H54 (cell line): ENCODE measurements around the gene LRP5.

Source experiments
- DNase-seq: peaks from one replicate; pipeline ENCODE4 v3.0.0; 2011; ENCODE audit warnings: low spot score, mixed read lengths; ENCODE audit not compliant: insufficient read length
- FAIRE-seq: peaks from 3 replicates; lab custom pipeline; 2011; peaks lifted over from hg19 to GRCh38; lab: Jason Lieb, UNC
- POLR2A ChIP-seq: IDR thresholded peaks from 2 replicates; pipeline ENCODE4 v1.6.1; 2011; ENCODE audit warnings: low read depth, mild to moderate bottlenecking, low read length

LRP5 gene

DNA sequence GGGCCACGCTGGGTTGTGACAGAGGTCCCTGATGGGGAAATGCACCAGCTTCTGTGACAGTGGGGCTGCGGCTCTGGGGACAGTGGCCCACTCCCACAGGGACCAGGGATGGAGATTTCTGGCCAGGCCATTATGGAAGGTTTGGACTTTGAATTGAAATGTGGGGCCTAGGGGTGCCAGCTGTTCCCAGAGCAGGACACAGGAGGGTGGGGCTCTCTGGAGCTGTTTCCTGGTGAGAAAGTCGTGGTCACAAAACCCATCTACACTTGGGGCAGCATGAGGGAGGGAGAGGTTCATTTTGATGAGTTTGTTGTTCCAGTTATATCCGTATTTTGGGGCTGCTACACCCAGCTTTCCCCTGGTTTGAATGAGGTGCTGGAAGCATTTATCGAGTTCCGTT, 52.2 kb downstream of the LRP5 start:
- no peak for TF ChIP-seq POLR2A
- no peak for FAIRE-seq

DNA sequence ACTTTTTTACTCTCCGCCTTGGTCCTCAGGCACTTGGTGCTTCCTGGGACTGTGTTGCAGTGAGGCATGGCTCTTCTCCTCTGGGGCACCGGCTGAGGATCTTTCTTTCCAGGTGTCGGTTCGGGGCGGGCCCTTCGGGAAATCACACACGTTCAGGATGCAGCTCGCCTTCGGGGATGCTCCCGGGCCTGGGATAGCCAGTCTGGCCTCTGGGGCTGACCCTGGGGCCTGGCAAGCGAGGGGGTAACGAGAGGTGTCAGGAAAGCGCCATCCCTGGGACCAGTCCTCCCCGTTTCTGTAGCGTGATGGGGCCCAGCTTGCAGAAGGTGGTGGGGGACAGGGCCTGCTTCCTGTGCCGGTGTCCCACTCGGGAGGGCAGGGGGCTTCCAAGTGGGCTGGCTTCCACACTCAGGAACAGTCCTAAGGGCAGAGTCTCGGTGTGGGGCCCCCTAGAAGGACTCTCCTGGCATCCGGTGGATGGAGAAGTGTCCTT, 53.6 kb downstream of the LRP5 start:
- no peak for FAIRE-seq
- DNase-seq: no peak
- TF ChIP-seq POLR2A: no peak

More for the DNA sequence above, 52.2 kb downstream of the LRP5 start:
- no peak for DNase-seq

DNA sequence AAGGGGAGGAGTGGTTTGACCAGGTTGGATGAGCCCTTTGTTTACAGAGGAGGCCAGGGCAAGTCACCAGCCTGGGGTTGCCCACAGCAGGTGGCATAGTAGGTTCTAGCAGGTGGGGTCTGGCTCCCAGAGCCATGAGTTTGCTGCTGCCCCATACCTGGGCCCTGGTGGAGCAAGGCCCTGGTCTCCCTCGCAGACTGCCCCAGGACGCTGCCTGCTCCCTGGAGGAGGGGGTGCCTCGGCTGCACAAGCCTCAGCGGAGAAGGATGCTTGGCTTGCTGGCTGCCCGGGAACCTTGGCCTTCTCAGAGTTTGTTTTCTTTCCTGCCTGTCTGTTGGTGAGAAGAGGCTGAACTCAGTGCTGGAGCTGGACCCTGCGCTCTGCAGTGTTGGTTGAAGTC, 54.9 kb downstream of the LRP5 start:
- FAIRE-seq: no peak
- no peak for DNase-seq
- no peak for TF ChIP-seq POLR2A

- TF ChIP-seq POLR2A: no peak
- DNase-seq: no peak
- no peak for FAIRE-seq
Measured at GRCh38 chr11:68369756-68370155, 57.4 kb downstream of the LRP5 start.

- no peak for TF ChIP-seq POLR2A
- DNase-seq: no peak
- FAIRE-seq: no peak
Measured at GRCh38 chr11:68370211-68371111, 58.1 kb downstream of the LRP5 start.

GRCh38 chr11:68371171-68372041, 59.0 kb downstream of the LRP5 start:
- FAIRE-seq (no peak), DNase-seq (no peak)
- no peak for TF ChIP-seq POLR2A

GRCh38 chr11:68372114-68372513, 59.7 kb downstream of the LRP5 start:
- FAIRE-seq: no peak
- TF ChIP-seq POLR2A: no peak
- DNase-seq: no peak

DNA sequence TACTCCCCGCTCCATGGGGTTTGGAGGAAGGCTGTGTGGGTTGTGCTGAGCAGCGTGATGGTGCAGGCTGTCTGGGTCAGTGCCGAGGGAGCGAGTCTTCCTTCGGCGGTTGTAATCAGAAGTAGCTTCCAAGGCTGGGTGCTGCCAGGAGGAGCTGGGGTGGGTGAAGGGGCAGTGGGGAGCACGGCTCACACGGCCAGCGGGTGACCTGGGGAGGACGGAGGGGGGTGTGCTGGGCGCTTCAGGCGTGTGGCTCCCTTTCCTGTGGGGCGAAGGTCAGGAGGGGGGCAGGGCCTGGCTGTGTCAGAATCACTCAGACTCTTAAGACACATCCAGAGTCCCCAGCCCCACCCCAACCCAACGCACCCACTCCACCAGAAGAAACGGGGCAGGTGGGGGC, 60.2 kb downstream of the LRP5 start:
- TF ChIP-seq POLR2A: no peak
- DNase-seq (no peak), FAIRE-seq (no peak)

DNA sequence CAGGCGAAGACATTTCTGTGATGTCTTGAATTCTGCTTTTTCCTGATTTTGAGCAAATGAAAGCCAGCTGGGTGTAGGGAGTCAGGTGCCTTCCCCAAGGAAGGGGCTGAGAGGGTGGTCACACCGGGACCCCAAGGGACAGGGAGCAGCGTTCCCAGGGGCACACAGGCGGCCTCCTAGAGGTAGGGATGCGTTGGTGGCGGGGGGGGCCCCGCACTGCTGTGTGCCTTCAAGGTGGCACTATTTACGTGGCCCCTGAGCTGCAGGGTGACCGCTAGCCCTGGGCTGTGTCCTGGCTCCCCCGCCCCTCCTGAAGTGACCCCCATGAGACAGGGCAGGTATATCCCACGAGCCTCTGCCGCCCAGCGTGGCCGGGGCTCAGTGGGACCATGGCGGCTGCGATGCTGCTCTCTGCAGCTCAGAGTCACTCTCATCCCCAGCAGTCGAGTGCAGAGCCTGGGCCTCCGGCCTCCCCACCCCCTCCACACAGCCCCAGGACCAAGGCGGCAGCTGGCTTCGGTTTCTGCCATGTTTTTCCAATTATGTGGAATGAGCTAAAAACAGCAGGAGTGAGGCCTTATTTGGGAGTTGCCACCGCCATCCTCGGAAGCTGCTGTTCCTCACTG, 60.9 kb downstream of the LRP5 start:
- FAIRE-seq: no peak
- no peak for DNase-seq
- no peak for TF ChIP-seq POLR2A

- TF ChIP-seq POLR2A: no peak
- DNase-seq: no peak
- no peak for FAIRE-seq
Measured at GRCh38 chr11:68373815-68374501, 61.6 kb downstream of the LRP5 start.

- FAIRE-seq (no peak), DNase-seq (no peak)
- TF ChIP-seq POLR2A: no peak
Measured at GRCh38 chr11:68374531-68374930, 62.1 kb downstream of the LRP5 start.

GRCh38 chr11:68375337-68375736, 62.9 kb downstream of the LRP5 start:
- no peak for DNase-seq
- no peak for TF ChIP-seq POLR2A
- FAIRE-seq: no peak

DNA sequence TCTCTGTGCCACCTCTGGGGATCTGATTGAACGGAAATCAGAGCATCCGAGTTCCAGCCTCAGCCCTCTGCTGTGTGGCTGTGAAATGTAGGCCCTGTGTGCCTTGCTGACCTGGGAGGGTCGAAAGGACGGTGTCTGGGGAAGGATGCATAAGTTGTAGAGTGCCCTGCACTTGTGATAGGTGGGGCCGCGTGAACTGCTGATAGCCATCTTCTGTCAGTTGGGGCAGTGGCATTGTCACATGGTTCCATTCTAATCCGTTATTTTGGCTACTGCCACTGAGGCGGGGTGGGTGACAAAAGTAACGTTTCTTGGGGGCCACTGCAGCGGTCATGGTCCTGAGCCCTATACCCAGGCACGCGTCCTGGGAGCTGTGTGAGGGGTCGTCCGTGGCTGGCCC, 63.4 kb downstream of the LRP5 start:
- FAIRE-seq: no peak

More for the DNA sequence above, 63.4 kb downstream of the LRP5 start:
- DNase-seq: no peak
- TF ChIP-seq POLR2A: no peak
